ENCODE measurements around the gene AADACL4.

The AADACL4 gene

GRCh38 chr1:12622506-12622905 is 21.4 kb upstream of the AADACL4 start:
- no peaks in the 10 kb centered on the region for H3K9me3 ChIP-seq
- no peak for TF ChIP-seq Cebpa-rat (IDR thresholded peaks at IDR 0.05)
- H3K27ac ChIP-seq, result no peak overlapping the region; the same call in 1 of the 2 replicates
- H3K4me3 ChIP-seq, result no peak overlapping the region
- peaks cover 20% of the 10 kb centered on the region for H3K27me3 ChIP-seq
- peaks cover 80% of the 10 kb centered on the region for H3K4me1 ChIP-seq
- H3K9ac ChIP-seq, result no peak overlapping the region
- no peaks in the 10 kb centered on the region for H3K36me3 ChIP-seq
- no peaks in the 10 kb centered on the region for H4K20me1 ChIP-seq
- peak overlapping the region; percentile 94 for H3K4me2 ChIP-seq

GRCh38 chr1:12625276-12625675 is 18.6 kb upstream of the AADACL4 start:
- Histone ChIP-seq H3K9ac (no peak overlapping the region), H3K36me3 (no peaks in the 10 kb centered on the region), H3K4me3 (no peak overlapping the region), H3K4me1 (peaks cover 71% of the 10 kb centered on the region), H4K20me1 (no peaks in the 10 kb centered on the region), H3K4me2 (no peak overlapping the region), H3K9me3 (peaks cover 1% of the 10 kb centered on the region; the same call in 1 of the 2 replicates), H3K27me3 (no peaks in the 10 kb centered on the region), H3K27ac (no peak overlapping the region)
- TF ChIP-seq Cebpa-rat (IDR thresholded peaks at IDR 0.05), result no peak

DNA sequence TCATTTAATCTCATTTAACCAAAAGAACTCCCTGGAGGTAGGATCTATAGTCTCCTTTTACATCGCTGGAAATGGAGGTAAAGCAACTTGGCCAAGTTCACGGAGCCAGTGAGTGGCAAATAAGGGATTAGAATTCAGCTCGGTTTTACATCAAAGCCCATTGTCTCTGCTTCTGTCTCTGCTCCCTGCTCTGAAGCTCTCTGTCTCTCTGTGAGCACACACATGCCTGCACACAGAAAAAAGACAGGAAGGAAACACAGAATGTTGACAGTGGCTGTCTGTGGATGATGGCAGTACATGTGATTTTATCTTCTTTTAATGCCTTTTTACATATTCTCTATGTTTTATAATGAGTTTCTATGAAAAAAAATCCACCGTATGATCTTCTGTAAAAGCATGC is 17.0 kb upstream of the AADACL4 start:
- Histone ChIP-seq H3K4me1 (peaks cover 68% of the 10 kb centered on the region), H3K27ac (peak overlapping the region; percentile 5; the same call in 1 of the 2 replicates), H3K9ac (no peak overlapping the region; the same call in 1 of the 2 replicates), H3K27me3 (no peaks in the 10 kb centered on the region), H3K4me3 (no peak overlapping the region), H3K36me3 (no peaks in the 10 kb centered on the region), H3K4me2 (peak overlapping the region; percentile 52), H4K20me1 (no peaks in the 10 kb centered on the region), H3K9me3 (peaks cover 17% of the 10 kb centered on the region)
- no peak for TF ChIP-seq Cebpa-rat (IDR thresholded peaks at IDR 0.05)

DNA sequence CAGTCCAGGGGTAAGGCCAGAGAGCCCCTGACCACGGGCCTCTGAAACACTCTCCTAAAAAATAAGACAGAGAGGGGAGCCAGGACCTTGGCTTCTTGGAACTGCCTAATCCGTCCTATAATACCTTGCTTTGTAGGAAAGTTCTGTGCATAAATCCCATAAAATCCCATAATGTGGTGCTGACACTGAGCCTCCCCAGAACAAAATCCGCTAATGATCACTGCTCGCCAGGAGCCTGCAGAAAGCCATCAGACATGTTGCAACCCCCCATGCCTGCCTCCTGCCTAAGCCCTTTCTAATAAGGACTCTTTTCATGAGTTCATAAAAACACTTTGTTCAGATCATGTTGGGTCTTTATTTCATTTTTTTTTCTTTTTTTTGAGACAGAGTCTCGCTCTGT is 16.6 kb upstream of the AADACL4 start:
- peaks cover 67% of the 10 kb centered on the region for H3K4me1 ChIP-seq
- H3K9ac ChIP-seq, result no peak overlapping the region; the same call in 1 of the 2 replicates
- H3K27me3 ChIP-seq, result no peaks in the 10 kb centered on the region
- no peak for TF ChIP-seq Cebpa-rat (IDR thresholded peaks at IDR 0.05)
- peak overlapping the region; percentile 5; the same call in 1 of the 2 replicates for H3K27ac ChIP-seq
- H3K4me2 ChIP-seq, result peak overlapping the region; percentile 52
- H4K20me1 ChIP-seq, result no peaks in the 10 kb centered on the region
- H3K36me3 ChIP-seq, result no peaks in the 10 kb centered on the region
- peaks cover 21% of the 10 kb centered on the region for H3K9me3 ChIP-seq
- no peak overlapping the region for H3K4me3 ChIP-seq

- peaks cover 24% of the 10 kb centered on the region for H3K9me3 ChIP-seq
Measured at GRCh38 chr1:12629511-12629956, 14.4 kb upstream of the AADACL4 start.

GRCh38 chr1:12629985-12630760 is 13.7 kb upstream of the AADACL4 start:
- Histone ChIP-seq H3K27ac (no peak overlapping the region), H3K9me3 (peaks cover 30% of the 10 kb centered on the region), H3K36me3 (no peaks in the 10 kb centered on the region), H4K20me1 (no peaks in the 10 kb centered on the region), H3K4me1 (peaks cover 71% of the 10 kb centered on the region), H3K9ac (no peak overlapping the region), H3K27me3 (no peaks in the 10 kb centered on the region), H3K4me2 (peak overlapping the region; percentile 53), H3K4me3 (no peak overlapping the region)
- no peak for TF ChIP-seq Cebpa-rat (IDR thresholded peaks at IDR 0.05)

More at GRCh38 chr1:12629511-12629956, 14.4 kb upstream of the AADACL4 start:
- TF ChIP-seq Cebpa-rat (IDR thresholded peaks at IDR 0.05), result no peak
- H3K27me3 ChIP-seq, result no peaks in the 10 kb centered on the region
- no peak overlapping the region for H3K27ac ChIP-seq
- H3K4me3 ChIP-seq, result no peak overlapping the region
- H3K4me2 ChIP-seq, result peak overlapping the region; percentile 53
- no peaks in the 10 kb centered on the region for H3K36me3 ChIP-seq
- peaks cover 68% of the 10 kb centered on the region for H3K4me1 ChIP-seq
- H4K20me1 ChIP-seq, result no peaks in the 10 kb centered on the region
- no peak overlapping the region for H3K9ac ChIP-seq

GRCh38 chr1:12630946-12631530 is 12.8 kb upstream of the AADACL4 start:
- no peak overlapping the region for H3K27ac ChIP-seq

DNA sequence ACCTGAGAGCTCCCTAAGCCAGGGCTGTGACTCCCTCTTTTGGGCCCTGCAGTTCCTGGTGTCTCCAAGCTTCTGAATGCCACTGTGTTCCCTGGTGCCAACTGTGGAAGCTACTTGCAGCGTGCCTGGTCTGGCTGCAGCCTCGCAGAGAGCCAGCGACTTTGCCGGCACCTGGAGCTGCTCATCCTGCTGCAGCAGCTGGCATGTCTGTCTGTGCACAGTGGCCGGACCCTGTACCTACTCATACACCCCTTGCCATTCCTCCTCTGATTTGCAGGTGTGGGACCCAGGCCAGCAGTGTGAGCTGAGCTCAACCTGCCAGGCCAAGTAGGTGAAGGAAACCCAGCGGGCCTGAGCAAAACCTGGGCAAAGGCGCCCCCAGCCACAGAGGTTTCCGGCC is 12.3 kb upstream of the AADACL4 start:
- no peaks in the 10 kb centered on the region for H3K36me3 ChIP-seq
- no peak overlapping the region for H3K9ac ChIP-seq
- H3K4me3 ChIP-seq, result no peak overlapping the region
- no peak overlapping the region for H3K27ac ChIP-seq
- H3K4me1 ChIP-seq, result peaks cover 79% of the 10 kb centered on the region
- 0 out of 2 replicates have a peak, but pooled peaks have one; percentile 2 for TF ChIP-seq Cebpa-rat (IDR thresholded peaks at IDR 0.05)
- no peaks in the 10 kb centered on the region for H3K27me3 ChIP-seq
- H3K4me2 ChIP-seq, result no peak overlapping the region
- H3K9me3 ChIP-seq, result peaks cover 37% of the 10 kb centered on the region
- H4K20me1 ChIP-seq, result no peaks in the 10 kb centered on the region

More at GRCh38 chr1:12630946-12631530, 12.8 kb upstream of the AADACL4 start:
- Histone ChIP-seq H4K20me1 (no peaks in the 10 kb centered on the region), H3K27me3 (no peaks in the 10 kb centered on the region), H3K9ac (no peak overlapping the region), H3K4me3 (no peak overlapping the region), H3K4me2 (peak overlapping the region; percentile 53; the same call in 1 of the 2 replicates), H3K36me3 (no peaks in the 10 kb centered on the region), H3K4me1 (peaks cover 78% of the 10 kb centered on the region), H3K9me3 (peaks cover 35% of the 10 kb centered on the region)
- TF ChIP-seq Cebpa-rat (IDR thresholded peaks at IDR 0.05), result 0 out of 2 replicates have a peak, but pooled peaks have one; percentile 25

DNA sequence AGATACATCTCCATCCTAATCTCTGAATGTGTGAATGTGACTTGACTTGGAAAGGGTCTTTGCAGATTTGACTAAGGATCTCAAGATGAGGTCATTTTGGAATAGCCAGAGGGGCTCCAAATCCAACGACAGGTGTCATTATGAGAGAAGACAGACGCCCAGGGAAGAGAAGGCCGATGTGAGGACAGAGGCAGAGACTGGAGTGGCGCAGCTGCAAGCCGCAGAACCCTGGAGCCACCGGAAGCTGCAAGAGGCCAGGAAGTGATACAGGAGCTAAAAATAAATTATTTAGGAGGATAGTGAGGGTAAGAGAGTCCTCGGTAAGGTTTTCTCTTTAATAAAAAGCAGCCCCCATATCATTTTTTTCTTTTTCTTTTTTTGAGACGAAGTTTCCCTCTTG is 9.7 kb upstream of the AADACL4 start:
- H4K20me1 ChIP-seq, result no peaks in the 10 kb centered on the region
- H3K4me3 ChIP-seq, result peak overlapping the region; percentile 22
- H3K27ac ChIP-seq, result peak overlapping the region; percentile 83
- peaks cover 72% of the 10 kb centered on the region for H3K4me1 ChIP-seq
- no peak for TF ChIP-seq Cebpa-rat (IDR thresholded peaks at IDR 0.05)
- no peaks in the 10 kb centered on the region for H3K36me3 ChIP-seq
- H3K27me3 ChIP-seq, result no peaks in the 10 kb centered on the region
- H3K4me2 ChIP-seq, result peak overlapping the region; percentile 79
- peaks cover 56% of the 10 kb centered on the region for H3K9me3 ChIP-seq
- peak overlapping the region; percentile 55; the same call in 1 of the 2 replicates for H3K9ac ChIP-seq

DNA sequence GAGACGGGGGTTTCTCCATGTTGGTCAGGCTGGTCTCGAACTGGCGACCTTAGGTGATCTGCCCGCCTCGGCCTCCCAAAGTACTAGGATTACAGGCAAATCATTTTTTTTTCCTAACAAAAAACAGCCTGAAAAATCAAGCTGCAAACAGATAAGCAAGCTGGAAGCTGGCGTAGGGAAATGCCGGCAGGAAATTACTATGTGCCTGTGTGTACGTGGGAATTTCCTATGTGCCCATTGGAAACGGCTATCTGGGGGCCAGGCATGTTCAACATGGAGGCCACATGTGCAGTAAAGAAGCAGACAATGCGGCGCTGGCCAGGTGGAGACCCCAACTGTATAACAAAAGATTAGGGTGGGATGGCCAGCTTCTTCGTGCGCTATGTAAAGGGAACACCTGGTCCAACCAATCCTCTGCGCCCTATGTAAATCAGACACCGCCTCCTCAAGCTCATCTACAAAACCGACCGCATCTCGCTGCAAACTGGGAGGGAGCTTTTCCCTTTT is 9.1 kb upstream of the AADACL4 start:
- peak overlapping the region; percentile 55; the same call in 1 of the 2 replicates for H3K9ac ChIP-seq
- H3K27me3 ChIP-seq, result no peaks in the 10 kb centered on the region
- peak overlapping the region; percentile 83 for H3K27ac ChIP-seq
- TF ChIP-seq Cebpa-rat (IDR thresholded peaks at IDR 0.05), result no peak
- H3K4me2 ChIP-seq, result peak overlapping the region; percentile 79
- H3K4me1 ChIP-seq, result peaks cover 66% of the 10 kb centered on the region
- peak overlapping the region; percentile 22 for H3K4me3 ChIP-seq
- no peaks in the 10 kb centered on the region for H4K20me1 ChIP-seq
- H3K36me3 ChIP-seq, result no peaks in the 10 kb centered on the region
- H3K9me3 ChIP-seq, result peaks cover 62% of the 10 kb centered on the region
